GM04503 (cell line): ENCODE data around the gene CYB5D1.
"Not testable (repeated sequence)": the region's sequence is repeated elsewhere in the genome, so short reads cannot be mapped to it uniquely, and the experiment has no call there.

ENCODE experiments used
- DNase-seq: peaks from one replicate; pipeline ENCODE4 v3.0.0-alpha.2; 2012; ENCODE audit warnings: low read depth

Gene CYB5D1, protein sequence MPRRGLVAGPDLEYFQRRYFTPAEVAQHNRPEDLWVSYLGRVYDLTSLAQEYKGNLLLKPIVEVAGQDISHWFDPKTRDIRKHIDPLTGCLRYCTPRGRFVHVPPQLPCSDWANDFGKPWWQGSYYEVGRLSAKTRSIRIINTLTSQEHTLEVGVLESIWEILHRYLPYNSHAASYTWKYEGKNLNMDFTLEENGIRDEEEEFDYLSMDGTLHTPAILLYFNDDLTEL

DNA sequence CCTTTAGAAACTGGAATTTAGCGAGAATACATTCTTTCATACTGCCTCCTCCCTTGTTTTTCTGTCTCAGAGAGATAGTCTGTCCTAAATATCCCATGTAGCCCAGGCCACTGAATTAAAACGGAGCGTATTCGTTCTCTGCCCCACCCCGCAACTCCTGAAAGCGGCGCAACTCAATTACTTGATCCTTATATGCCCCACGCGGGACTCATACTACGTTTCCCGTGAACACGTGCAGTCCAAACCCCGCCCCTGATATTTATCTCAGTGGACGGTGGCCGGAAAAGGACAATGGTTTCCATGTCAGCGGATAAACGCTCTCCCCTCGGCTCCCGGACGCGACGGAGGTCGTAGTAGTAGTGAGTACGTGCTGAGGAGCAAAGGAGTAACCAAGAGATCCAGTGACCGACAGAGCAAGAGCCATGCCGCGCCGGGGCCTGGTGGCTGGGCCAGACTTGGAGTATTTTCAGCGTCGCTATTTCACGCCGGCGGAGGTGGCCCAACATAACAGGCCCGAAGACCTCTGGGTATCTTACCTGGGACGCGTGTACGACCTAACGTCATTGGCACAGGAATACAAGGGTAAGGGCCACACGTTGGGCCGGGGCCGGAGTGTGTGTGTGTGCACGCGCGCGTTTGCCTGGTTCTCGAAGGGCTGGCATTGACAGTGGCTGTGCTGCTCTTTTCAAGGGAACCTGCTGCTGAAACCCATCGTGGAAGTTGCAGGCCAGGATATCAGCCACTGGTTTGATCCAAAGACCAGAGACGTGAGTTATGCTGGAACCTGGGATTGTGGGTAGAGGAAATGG lies at the start of gene CYB5D1:
Gene CYB5D1, plus strand, starts transcription at position 291 of the 809 bp plus-strand sequence. Its CDS starts 132 bp downstream, at position 423.
- no peak for DNase-seq

DNA sequence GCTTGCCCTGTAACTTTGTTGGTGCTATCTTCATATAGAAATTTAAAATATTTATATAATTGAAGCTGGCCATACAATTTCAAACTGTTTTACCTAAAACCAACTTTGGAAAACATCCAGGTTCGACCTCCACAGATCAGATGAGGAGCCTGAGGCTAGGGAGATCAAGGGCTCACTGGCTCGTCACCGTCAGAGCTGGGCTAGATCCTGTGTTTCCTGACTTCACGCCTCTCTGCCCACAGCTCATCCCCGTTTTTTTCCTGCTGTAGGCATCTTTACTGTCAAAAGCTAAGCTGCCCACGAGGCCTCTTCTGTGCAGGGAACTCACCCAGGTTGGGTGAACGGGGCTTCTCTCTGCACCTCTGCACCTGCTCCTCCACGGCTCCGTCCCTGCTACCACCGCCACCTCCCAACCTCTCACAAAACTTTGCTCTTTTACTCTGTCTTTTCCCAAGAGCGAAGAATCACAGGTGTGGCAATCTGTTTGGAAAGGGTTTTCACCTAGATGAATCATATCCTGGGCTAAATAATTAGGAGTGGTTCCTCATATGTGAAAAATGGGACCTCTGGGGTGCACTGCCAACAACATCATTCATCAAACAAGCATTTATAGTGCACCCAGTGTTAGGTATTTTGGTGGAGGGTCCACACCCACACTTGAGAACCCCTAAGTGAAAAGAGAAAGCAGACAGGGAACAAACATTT lies 48.6 kb upstream of the CYB5D1 start:
- no peak for DNase-seq

DNA sequence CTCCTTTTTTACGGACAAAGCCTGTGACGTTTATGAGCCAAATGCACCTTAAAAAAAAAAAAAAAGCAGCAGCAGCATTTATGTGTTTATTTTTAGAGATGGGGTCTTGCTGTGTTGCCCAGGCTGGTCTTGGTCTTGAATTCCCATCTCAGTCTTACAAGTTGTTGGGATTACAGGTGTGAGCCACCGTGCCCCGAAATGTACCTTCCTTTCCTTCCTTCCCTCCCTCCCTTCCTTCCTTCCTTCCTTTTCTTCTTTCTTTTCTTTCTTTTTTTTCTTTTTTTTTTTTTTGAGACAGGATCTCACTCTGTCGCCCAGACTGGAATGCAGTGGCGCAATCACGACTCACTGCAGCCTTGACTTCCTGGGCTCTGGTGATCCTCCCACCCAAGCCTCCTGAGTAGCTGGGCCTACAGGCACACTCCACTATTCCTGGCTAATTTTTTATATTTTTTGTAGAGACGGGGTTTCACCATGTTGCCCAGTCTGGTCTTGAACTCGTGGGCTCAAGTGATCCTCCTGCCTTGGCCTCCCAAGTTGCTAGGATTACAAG lies 47.9 kb upstream of the CYB5D1 start:
- DNase-seq: not testable (repeated sequence)

DNA sequence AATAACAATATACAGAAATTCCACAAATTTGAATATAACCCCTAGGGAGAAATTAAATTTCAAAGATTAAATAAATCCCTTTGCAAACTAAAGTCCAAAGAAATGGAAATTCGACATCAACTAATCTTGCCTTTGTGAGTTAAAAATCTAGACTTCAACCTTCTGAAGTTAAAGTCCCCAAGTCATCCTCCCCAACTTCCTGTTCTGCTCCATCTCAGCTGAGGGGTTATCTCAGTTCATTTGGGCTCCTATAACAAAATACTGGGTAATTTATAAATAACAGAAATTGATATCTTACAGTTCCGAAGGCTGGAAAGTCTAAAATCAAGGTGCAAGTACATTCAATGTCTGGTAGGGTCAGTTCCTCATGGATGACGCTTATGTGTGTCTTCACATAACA lies 46.6 kb upstream of the CYB5D1 start:
- no peak for DNase-seq

DNA sequence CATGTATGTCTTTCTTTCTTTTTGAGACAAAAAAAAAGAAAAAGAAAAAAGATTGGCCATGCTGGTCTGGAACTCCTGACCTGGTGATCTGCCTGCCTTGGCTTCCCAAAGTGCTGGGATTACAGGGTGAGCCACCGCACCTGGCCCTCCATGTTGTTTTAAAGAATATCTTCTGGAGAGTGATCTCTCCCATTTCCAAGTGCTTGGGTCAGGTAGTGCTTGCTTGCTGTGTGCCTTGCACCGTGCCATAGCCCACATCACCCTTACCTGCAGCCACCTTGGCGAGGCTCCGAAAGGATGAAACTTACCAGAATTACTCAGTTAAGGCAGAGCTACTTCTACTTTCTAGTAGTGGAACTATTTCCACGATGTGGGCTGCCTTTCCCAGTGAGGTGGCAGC lies 42.8 kb upstream of the CYB5D1 start:
- no peak for DNase-seq

DNA sequence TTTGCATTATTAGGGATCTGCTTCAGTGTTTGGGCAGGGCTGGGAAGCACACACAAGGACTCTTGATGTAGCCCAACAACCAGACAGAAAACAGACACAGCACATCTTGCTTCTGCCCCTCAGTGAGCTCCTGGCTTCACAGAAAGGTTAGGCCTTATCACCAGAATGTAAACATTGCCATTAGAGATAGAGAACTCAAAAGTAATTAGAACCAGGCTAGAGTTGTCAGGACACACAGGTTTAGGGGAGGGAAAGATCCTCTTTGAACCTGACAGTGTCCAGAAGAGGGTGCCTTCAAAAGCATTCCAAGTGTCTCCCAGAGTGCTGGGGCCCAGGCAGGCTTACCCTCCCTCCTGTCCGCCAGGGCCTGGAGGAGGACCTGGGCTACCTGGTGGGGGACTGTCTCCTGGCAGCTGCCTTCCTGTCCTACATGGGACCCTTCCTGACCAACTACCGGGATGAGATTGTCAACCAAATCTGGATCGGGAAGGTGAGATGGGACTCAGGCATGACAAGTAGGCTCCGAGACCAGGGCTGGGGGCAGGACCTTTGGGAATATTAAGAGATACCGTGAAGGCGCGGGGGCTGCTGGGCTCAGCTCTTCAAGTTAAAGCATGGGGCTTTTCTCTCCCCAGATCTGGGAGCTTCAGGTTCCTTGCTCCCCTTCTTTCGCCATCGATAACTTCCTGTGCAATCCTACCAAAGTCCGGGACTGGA lies 40.7 kb upstream of the CYB5D1 start:
- no peak for DNase-seq

DNA sequence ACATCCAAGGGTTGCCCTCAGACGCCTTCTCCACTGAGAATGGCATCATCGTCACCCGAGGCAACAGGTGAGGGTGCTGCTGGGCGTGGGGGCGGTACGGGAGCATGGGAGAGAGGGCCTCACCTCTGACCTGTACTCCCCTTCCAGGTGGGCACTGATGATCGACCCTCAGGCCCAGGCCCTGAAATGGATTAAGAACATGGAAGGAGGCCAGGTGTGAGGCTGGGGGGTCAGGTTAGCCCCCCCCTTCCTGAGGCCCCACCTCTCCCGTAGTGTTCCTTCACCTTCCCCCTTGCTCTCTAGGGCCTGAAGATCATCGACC lies 40.2 kb upstream of the CYB5D1 start:
- no peak for DNase-seq

DNA sequence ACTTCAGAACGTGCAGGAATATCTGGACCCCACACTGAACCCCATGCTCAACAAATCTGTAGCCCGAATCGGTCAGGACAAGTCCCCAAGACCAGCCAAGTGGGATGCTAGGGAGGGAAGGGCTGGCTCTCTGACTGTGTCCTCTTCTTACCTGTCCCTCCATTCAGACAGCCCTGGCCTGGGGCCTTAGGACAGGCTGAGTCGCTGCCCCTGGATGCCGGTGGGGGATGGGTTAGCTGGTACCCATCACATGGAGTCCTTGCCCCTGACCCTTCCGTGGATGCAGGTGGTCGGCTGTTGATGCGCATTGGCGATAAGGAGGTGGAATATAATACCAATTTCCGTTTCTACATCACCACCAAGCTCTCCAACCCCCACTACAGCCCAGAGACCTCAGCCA lies 39.8 kb upstream of the CYB5D1 start:
- DNase-seq: no peak

DNA sequence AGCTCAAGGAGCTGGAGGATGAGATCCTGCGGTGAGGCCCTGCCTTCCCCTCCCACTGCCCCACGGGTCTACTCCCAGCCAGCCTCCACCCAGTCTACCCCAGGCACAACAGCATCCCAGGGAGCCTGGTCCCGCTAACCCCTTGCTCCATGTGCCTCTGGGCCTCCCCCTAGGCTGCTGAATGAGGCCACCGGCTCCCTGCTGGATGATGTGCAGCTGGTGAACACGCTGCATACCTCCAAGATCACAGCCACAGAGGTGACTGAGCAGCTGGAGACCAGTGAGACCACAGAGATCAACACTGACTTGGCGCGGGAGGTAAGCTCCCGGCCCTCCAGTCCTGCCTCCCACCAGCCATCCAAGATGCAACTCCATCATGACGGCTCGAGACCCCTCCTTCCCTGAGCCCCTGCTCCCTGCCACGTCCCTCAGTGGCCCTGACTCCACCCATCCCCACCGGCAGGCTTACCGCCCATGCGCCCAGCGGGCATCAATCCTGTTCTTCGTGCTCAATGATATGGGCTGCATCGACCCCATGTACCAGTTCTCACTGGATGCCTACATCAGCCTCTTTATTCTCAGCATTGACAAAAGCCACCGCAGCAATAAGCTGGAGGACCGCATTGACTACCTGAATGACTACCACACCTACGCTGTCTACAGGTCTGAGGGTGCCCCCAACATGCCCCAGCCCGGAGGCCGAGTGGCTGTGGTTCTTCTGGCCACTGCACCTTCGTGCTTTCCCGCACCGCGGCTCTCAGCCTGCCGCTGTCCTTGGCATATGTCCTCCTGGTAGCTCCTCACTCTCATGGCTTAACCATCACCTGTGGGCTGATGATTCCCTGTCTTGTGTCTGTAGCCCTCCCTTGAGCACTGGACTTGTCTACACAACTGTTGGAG lies 38.8 kb upstream of the CYB5D1 start:
- no peak for DNase-seq

DNA sequence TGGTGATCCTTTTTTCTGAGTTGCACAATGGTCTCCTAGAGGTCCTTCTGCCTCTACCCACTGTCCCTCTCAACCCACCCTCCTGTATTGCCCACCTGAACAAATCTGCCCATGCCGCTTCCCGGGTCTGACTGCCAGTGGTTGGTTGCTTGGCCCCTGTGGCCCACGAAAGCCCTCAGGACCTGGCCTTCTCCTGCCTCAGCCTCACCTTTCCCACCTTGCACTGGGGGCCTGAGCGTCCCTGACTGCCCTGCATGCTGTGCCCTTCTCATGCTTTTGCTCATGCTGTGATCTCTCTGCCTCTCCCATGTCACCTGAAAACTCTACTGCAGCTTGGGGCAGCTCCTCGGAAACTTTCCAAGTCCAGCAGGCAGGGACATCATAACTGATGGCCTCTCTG lies 37.6 kb upstream of the CYB5D1 start:
- no peak for DNase-seq

DNA sequence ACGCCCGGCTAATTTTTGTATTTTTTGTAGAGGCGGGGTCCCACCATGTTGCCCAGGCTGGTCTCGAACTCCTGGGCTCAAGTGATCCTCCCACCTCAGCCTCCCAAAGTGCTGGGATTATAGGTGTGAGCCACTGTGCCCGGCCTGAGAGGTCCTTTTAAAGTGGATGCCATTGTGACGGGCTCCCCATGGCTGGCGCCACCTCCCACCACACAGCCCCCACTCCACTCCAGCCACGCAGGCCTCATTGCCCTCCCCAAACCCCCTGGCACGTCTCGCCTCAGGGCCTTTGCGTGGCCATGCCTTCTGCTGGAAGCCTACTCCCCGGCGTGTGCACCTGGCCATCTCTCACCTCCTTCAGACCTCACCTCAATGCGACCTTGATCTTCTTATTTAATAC lies 35.7 kb upstream of the CYB5D1 start:
- no peak for DNase-seq

DNA sequence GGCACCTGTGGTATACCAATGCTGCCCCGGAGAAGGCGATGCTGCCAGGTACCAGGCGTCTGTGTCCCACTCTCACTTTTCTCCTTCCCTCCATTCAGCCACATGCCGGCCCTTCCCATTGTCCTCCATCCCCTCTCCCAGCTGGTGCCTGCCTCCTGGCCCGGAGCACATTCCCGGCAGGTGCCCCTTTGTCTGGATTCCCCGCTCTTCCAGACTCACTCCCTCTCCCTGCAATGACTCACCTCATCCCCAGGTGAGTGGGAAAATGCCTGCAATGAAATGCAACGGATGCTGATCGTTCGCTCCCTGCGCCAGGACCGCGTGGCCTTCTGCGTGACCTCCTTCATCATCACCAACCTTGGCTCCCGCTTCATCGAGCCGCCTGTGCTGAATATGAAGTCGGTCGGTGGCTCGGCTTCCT lies 34.2 kb upstream of the CYB5D1 start:
- DNase-seq: no peak

DNA sequence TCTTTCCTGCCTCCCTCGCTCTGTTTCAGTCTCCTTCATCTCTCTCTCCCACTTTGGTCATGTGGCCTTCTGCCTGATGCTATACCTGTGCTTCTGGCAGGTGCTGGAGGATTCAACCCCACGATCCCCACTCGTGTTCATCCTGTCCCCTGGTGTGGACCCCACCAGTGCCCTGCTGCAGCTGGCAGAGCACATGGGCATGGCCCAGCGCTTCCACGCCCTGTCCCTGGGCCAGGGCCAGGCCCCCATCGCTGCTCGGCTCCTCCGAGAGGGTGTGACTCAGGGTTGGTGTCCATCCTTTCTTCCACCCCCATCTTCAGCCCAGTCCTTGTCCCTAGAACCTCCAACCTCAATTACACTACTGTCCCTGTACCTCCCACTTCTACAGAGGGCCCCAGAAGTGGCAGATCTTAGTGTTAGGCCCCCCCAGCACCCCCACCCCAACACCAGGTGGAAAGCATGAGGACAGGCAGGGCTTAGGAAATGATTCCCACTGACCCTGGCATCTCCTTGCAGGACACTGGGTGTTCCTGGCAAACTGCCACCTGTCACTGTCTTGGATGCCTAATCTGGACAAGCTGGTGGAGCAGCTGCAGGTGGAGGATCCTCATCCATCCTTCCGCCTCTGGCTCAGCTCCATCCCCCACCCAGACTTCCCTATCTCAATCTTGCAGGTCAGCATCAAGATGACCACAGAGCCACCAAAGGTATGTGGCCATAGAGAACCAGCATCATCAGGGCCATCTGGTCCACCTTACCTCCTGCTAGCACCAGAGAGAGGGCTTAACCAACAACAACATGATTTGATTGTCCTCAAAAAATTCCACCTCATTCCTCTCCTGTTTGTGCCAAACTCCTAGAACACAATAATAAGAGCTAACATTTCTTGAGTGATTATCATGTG lies 33.5 kb upstream of the CYB5D1 start:
- no peak for DNase-seq

DNA sequence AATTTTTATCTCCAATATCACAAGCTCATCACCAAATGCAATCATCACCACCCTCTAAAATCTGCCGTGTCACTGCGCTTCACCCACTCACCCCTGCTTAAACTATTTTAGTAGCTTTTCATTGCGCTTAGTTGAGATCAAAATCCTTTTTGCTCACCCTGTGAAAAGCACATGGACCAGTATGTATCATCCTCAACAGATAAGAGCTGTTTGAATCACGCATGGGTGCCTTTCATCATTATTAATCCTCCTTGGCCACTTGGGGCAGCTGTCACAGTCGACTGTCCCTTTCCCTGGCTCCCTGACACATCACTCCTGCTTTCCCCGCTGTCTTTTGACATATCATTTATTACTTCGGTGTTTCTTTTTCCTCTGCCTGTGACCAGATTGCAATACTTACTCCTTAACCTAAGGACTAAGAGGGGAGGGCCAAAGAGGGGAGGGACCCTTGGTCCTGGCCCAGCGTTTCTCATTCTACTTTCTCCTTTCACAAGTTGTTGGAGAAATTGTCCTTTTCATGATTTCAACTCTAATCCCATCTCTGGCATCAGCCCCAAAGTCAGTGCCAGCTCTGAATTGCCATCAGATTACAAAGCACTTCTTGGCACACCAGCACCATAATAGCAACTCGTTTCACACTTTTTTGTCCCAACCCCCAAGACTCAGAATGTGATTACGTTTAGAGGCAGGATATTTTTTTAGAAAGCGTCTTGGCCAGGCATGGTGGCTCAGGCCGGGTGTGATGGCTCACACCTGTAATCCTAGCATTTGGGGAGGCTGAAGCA lies 32.4 kb upstream of the CYB5D1 start:
- no peak for DNase-seq

DNA sequence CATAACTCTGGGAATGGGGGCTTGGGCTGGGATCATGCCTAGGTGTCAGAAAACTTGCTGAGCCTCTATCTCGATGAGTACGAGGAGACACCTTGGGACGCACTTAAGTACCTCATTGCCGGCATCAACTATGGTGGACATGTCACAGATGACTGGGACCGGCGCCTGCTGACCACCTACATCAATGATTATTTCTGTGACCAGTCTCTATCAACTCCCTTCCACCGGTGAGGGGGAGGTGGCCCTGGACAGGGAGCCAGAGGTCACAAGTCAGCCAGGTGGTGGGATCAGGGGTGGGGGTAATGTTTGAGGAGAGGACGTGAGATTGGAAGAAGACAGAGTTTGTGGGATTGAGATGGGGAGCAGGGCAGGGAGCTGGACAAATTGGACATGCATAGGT lies 27.2 kb upstream of the CYB5D1 start:
- DNase-seq: no peak

DNA sequence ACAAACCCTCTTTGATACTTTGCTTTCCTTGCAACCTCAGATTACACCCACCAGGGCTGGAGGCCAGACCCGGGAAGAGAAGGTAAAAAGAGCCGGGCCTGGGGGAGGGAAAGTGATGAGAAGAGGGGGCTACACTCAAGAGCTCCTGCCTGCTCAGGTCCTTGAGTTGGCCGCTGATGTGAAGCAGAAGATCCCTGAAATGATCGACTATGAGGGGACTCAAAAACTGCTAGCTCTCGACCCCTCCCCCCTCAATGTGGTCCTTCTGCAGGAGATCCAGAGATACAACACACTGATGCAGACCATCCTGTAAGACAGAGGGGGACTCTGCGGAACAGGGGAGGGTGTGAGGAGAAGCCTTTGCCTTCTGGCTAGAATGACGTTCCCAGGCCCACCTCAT lies 26.6 kb upstream of the CYB5D1 start:
- no peak for DNase-seq

DNA sequence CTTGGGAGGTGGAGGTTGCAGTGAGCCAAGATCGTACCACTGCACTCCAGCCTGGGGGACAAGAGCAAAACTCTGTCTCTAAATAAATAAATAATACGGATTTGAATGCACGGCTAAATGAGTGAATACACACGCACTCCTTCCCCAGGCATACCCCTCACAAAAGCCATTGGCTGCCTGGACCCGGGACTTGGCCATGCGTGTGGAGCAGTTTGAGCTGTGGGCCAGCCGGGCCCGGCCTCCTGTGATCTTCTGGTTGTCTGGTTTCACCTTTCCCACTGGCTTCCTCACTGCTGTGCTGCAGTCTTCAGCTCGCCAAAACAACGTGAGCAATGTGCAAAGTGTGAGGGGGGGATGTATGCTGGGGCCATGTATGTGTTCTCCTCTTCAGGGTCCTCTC lies 25.4 kb upstream of the CYB5D1 start:
- DNase-seq: no peak

DNA sequence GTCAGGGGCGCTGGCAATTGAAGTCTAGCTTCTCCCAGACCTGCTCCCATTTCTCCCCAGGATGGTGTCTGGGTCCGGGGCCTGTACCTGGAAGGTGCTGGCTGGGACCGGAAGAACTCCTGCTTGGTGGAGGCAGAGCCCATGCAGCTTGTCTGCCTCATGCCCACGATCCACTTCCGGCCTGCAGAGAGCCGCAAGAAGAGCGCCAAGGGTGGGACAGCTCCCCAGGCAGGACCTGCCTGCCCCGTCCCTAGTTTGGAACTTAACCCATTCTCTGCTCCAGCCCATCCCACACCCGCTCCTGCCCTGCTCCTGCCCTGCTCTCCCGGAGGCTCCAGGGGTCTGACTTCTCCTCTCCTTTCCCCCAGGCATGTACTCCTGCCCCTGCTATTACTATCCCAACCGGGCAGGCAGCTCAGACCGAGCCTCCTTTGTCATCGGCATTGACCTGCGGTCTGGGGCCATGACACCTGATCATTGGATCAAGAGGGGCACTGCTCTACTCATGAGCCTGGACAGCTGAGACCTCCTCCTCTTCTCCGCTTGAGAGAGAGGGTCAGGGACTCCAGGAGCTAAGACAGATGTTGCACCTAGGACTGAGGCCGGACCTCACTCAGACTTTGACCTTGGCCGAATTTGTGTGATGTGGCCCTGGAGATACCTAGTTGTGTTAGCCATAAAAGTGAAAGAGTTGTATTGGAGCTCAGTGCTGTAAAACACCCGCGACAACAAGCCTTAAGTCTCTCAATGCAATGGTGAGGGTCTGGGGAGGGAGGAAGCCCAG lies 24.6 kb upstream of the CYB5D1 start:
- DNase-seq: no peak
